T-helper 9 cell (primary cell): Measurements from ENCODE around the gene PPCDC.

Experiments
- DNase-seq: peaks from one replicate; pipeline ENCODE4 v3.0.0-alpha.2; 2020
- total RNA-seq, 2 donors: gene quantifications; one replicate each; lab custom pipeline; 2026; lab: John Stamatoyannopoulos, UW

Gene PPCDC
- 3.9 to 11.4 reads per million in 2 donors for total RNA-seq

GRCh38 chr15:75023181-75023871 lies at the start of gene PPCDC:
PPCDC (plus strand) TSS chr15:75023590; CDS start chr15:75028319, 4,729 bp downstream.
- peak; percentile 88 for DNase-seq

DNA sequence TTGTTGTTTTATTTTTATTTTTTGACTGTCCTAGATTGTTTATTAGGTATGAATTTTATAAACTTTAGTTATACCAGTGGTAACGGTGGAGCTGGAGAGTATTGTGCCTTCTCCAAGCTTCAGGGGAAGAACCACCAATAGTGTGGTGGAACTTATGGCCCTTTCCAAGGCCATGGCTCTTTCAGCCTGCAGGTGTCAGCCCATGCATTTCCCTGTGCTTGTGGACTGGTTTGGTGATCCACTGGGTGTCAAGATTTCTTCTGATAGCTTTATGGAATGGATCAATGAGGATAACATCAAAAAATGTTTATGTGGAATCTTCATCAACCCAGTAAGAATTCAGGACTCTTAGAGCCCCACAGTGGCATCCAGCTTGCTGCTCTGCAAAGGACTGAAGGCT lies 47.2 kb upstream of the PPCDC start:
- no peak for DNase-seq

GRCh38 chr15:74977599-74977998 lies 45.8 kb upstream of the PPCDC start:
- DNase-seq: no peak

- no peak for DNase-seq
Measured at GRCh38 chr15:74978077-74978476, 45.3 kb upstream of the PPCDC start.

DNA sequence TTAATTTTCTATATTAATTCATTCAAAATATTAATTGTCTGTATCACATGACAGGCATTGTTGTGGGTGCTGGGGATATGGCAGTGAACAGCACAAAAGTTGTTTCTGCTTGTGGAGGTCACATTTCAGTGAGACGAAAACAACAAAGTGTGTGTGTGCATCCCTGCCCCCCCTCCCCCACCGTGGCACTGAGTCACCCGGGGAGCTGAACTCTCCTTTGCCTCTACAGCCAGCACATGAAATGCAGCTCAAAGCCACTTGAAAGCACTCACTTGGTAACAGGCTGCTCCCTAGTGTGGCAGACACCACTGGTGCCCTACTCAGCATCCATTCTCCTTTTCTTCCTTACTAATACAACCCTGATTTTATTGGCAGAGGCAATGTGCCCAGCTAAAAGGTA lies 44.9 kb upstream of the PPCDC start:
- no peak for DNase-seq

- no peak for DNase-seq
Measured at GRCh38 chr15:74982183-74982582, 41.2 kb upstream of the PPCDC start.

GRCh38 chr15:74983725-74984231 lies 39.6 kb upstream of the PPCDC start:
- no peak for DNase-seq

- DNase-seq: no peak
Measured at GRCh38 chr15:74988007-74988800, 35.2 kb upstream of the PPCDC start.

GRCh38 chr15:74989527-74989926 lies 33.9 kb upstream of the PPCDC start:
- no peak for DNase-seq

DNA sequence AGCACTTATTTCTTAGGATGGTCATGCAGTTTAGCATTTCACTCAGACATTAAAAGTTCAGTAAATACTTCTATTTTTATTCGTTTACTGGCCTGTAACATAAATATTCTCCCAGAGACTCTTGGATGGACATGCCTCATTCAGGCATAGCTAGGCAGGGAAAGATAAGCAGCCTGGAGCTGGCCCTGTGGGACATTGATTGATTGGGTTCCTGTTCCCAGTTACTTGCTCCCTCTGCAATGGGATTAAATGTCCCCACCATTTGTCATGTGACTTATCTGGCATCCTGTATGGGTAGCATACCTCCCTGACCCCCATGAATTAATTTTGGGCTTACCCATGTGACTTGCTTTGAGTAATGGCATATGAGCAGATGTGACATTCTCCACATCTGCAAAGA lies 30.8 kb upstream of the PPCDC start:
- no peak for DNase-seq

DNA sequence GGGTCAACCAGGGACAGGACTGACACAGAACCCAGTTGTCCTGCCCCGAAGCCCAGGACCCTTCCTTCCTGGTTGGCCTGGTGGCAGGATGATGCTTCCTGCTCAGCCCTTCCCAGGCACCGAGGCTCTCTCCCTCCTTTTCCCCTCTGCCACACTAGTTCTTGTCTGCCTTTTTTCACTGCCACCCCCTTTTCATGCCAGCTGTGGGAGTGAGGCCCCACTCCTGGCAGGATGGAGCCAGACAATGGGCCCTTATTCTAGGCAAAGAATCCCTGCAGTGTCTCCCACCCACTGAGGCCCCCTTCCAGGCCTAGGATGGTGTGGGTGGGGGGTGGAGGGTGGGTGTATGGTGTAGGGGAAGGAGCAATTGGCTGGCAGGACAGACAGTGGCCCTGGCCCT lies 29.2 kb upstream of the PPCDC start:
- no peak for DNase-seq

DNA sequence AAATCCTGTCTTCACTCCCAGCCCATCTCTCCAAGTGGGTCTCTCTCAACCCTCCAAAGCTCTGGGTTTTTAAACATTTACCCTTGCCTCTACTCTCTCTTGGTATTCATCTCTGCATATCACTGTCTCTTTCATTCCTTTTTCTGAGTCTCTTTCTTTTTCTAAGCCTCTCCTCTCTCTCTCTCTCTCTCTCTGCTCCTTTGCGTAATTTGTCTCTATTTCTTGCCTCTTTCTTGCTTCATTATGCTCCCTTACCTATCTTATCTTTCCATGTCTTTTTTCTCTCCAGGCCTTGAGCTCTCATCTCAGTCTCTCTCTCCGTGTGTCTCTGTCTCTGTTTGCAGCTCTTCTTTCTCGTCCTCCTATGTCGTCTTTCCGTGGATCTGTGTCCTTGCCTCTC lies 28.7 kb upstream of the PPCDC start:
- DNase-seq: no peak

- peak; percentile 90 for DNase-seq
Measured at GRCh38 chr15:74995182-74995778, 28.1 kb upstream of the PPCDC start, which contains the start of gene SCAMP5. SCAMP5 (plus strand) TSS chr15:74995563; CDS start chr15:75011840, 16,277 bp downstream.

DNA sequence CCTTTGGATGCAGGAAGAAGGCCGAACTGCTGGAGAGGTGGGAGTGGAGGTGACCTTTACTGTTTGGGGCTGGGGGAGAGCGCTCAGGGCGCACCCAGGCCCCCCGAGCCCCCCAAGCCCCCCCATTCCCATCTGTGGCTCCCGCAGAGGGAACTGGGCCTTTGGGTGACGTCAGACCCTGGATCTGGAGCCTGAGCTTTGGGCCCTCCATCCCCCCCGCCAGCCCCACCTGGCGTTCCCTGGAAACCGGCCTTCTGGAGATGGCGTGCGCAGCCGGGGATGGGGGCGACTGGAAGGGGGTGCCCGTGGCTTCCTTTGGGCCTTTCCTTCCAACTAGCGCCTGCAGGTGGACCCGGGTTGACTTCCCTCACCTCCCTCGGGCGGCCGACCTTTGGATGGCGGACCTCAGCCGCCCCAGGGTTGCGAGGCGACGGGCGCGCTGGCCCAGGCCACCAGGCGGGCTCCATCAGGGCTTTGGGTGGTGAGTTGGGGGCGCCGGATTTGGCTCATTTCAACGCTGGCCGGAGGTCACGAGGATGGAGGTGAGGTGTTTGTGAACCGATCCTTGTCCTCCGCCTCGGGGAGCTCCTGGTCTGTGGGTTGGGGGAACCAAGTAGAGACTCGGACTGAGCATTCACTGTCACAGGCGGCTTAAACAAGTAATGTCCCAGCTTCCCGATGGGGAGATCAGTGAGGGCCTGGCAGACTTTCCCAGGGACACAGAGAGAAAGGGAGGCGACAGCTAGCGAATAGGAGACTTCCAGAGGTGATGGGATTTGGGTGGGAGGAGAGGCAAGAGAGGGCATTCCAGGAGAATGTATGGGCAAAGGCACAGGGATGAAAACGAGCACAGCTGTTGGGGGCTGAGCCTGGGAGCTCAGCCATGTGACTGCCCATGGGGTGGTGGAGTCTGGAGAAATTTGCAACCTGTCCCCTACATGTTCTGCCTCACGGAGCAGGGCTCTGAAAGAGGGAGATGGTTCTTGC lies 27.3 kb upstream of the PPCDC start:
- DNase-seq: no peak

GRCh38 chr15:74997141-74997540 lies 26.2 kb upstream of the PPCDC start:
- no peak for DNase-seq

GRCh38 chr15:74997543-74997942 lies 25.8 kb upstream of the PPCDC start:
- no peak for DNase-seq

DNA sequence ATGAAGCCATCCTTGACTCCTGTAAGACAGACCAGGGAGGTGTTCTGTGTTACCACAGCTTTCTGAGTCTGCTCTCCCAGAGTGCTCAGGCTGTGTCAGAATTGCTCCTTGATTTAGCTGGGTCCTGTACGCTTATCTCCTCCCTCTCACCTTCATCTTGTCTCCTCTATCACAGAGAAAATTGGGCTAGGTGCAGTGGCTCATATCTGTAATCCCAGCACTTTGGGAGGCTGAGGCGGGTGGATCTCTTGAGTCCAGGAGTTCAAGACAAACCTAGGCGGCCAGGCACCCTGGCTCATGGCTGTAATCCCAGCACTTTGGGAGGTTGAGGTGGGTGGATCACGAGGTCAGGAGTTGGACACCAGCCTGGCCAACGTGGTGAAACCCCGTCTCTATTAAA lies 22.1 kb upstream of the PPCDC start:
- no peak for DNase-seq

DNA sequence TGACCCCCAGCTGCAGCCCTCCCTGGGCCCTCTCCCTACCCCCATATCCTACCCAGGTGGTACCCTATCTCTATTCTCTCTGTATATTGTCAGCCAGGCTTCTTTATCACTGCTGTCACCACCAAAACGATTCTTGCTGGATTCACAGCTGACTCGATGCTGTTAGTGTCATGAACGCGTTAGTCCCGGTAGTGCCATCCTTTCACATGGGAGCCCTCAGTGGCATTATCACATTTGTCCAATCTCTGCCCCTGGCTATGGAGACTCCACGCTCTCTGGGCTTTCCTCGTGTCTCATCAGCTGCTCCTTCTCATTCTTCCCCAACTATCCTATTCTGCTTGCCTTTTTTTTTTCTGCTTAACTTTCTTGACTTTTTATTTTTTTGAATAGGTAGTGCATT lies 21.0 kb upstream of the PPCDC start:
- no peak for DNase-seq

DNA sequence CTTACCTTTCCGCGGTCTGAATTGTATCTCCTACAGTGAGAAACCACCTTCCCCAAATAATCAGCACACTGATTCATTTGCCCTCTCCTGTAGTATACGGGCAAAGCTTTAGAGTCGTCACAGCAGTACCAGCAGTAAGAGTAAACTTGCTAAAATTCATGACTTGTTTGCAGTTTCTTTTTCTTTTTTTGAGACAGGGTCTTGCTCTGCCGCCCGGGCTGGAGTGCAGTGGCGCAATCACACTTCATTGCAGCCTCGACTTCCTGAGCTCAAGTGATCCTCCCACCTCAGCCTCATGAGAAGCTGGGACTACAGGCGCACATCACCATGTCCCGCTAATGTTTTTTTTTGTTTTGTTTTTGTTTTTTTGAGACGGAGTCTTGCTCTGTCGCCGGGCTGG lies 16.2 kb upstream of the PPCDC start:
- no peak for DNase-seq

GRCh38 chr15:75008221-75008625 lies 15.2 kb upstream of the PPCDC start:
- DNase-seq: no peak

- DNase-seq: no peak
Measured at GRCh38 chr15:75008629-75009326, 14.6 kb upstream of the PPCDC start.

- no peak for DNase-seq
Measured at GRCh38 chr15:75016431-75016830, 7.0 kb upstream of the PPCDC start.
